ENCODE results near the gene CITED4. TPM values are rescaled to one million over a fixed set of nuclear protein-coding genes. Genes with fewer than 3 reads are reported as not detected.
A peak's percentile ranks its signal among the peaks of the same experiment; 100 is the strongest.

Gene CITED4
- total and polyA plus RNA-seq, 9 of the 15 experiments (the other 6 are each of a cell fraction or from before 2014, with no cell fraction given): 0.11 to 1.2 (median 0.17) TPM; not detected in 2

- no peak for TF ChIP-seq BRD9 (IDR thresholded peaks at IDR 0.05; ENCODE audit: low read depth, partially characterized antibody)
- TF ChIP-seq NKRF (IDR thresholded peaks at IDR 0.05; ENCODE audit: borderline replicate concordance): 0 out of 2 replicates have a peak, but pooled peaks have one; percentile 29
- 0 out of 2 replicates have a peak, but pooled peaks have one; percentile 66 for TF ChIP-seq DNMT1 (IDR thresholded peaks at IDR 0.05)
- peak; percentile 96 for TF ChIP-seq MEIS2 (IDR thresholded peaks at IDR 0.05; ENCODE audit: partially characterized antibody)
- TF ChIP-seq CC2D1A (IDR thresholded peaks at IDR 0.05): 0 out of 2 replicates have a peak, but pooled peaks have one; percentile 28
- TF ChIP-seq RBM14 (IDR thresholded peaks at IDR 0.05; ENCODE audit: borderline replicate concordance, insufficient read depth, low read depth, low read length): no peak
- peak in 1 of 2 experiments; percentile 62; a peak in 2 of 4 replicates for TF ChIP-seq FOXA3 (CRISPR knock-in tag; conservative IDR thresholded peaks at IDR 0.05 in 1 of 2, IDR thresholded peaks at IDR 0.05 in 1 of 2)
- TF ChIP-seq ZNF695 (CRISPR knock-in tag; IDR thresholded peaks at IDR 0.05): no peak
- no peak for TF ChIP-seq ILK (tag; IDR thresholded peaks at IDR 0.05; ENCODE audit: borderline replicate concordance, low read depth)
- 0 out of 2 replicates have a peak, but pooled peaks have one; percentile 14 for TF ChIP-seq DPF2 (IDR thresholded peaks at IDR 0.05)
- peak in 1 of 2 experiments; percentile 55; a peak in 2 of 4 replicates for TF ChIP-seq FOXK2 (conservative IDR thresholded peaks at IDR 0.05 in 1 of 2, IDR thresholded peaks at IDR 0.05 in 1 of 2; ENCODE audit: low read depth in 2 of 2)
- TF ChIP-seq E2F8 (IDR thresholded peaks at IDR 0.05; ENCODE audit: low read depth, partially characterized antibody): no peak
- no peak for TF ChIP-seq HMG20B (CRISPR knock-in tag; IDR thresholded peaks at IDR 0.05)
- no peak for TF ChIP-seq JUND (IDR thresholded peaks at IDR 0.05; ENCODE audit: borderline replicate concordance, low read depth, low read length)
- TF ChIP-seq JUND (tag; IDR thresholded peaks at IDR 0.05; ENCODE audit: borderline replicate concordance, low read depth, low read length): peak; percentile 43; the same call in 2 of the 3 replicates
- peak; percentile 54 for TF ChIP-seq ARID1B (IDR thresholded peaks at IDR 0.05)
- no peak for TF ChIP-seq MCM5 (IDR thresholded peaks at IDR 0.05; ENCODE audit: low read depth)
- TF ChIP-seq ZEB2 (IDR thresholded peaks at IDR 0.05): 0 out of 2 replicates have a peak, but pooled peaks have one; percentile 44
- peak; percentile 40 to 43; a peak in 2 of 4 replicates for TF ChIP-seq HDAC1 (IDR thresholded peaks at IDR 0.05)
- TF ChIP-seq ZNF165 (CRISPR knock-in tag; IDR thresholded peaks at IDR 0.05; ENCODE audit: borderline replicate concordance): no peak
Observed at GRCh38 chr1:40844887-40845878, 17.0 kb downstream of the CITED4 start (continued).

All from K562 (cell line).